IMR-90 (cell line): ENCODE results near the gene VARS2. TPM values are rescaled to one million over a fixed set of nuclear protein-coding genes. Genes with fewer than 3 reads are reported as not detected.

Source experiments
- ATAC-seq: fragments of 200-7000 bp; cut with Tn5 transposase; 2 replicates; pipeline ENCODE4 v1.9.1; 2020; ENCODE audit warnings: low read depth, mild to moderate bottlenecking, moderate library complexity
- BruUV-seq: library from RNA; stranded (reverse); fragments of 400-500 nt; replicated peaks from 2 replicates; lab custom pipeline; 2021; lab: Mats Ljungman, UMichigan
- CTCF ChIA-PET: fragments of 300-600 bp; formaldehyde crosslinking; extraction: SDS; loops from one replicate; lab custom pipeline; 2021; ENCODE audit warnings: antibody characterized with exemption; lab: Yijun Ruan, JAX
- POLR2A ChIA-PET: fragments of 300-600 bp; sonication (Branson Sonifier 250); formaldehyde crosslinking; loops from one replicate; lab custom pipeline; 2022; ENCODE audit warnings: antibody characterized with exemption; ENCODE audit not compliant: unreplicated experiment; lab: Charles Lee
- DNase-seq: peaks from one replicate; pipeline ENCODE4 v3.0.0; 2013
- H2AFZ ChIP-seq: replicated peaks from 2 replicates; pipeline ENCODE3; 2013; ENCODE audit warnings: low read length, mild to moderate bottlenecking; ENCODE audit not compliant: poor library complexity
- H2AK5ac ChIP-seq: 2 replicates; pipeline ENCODE4 v1.6.1; 2013; ENCODE audit warnings: low read depth, low read length, inconsistent platforms
- H2AK9ac ChIP-seq: replicated peaks from 2 replicates; pipeline ENCODE3; 2013; ENCODE audit warnings: mild to moderate bottlenecking, low read depth, low read length, moderate library complexity; ENCODE audit not compliant: poor library complexity
- H2BK120ac ChIP-seq: 2 replicates; pipeline ENCODE4 v1.6.1; 2013; ENCODE audit warnings: low read depth, low read length, inconsistent platforms
- H2BK15ac ChIP-seq: 3 replicates; pipeline ENCODE4 v1.6.1; 2013; ENCODE audit warnings: low read depth, low read length, inconsistent platforms
- H2BK20ac ChIP-seq: 2 replicates; pipeline ENCODE4 v1.6.1; 2013; ENCODE audit warnings: low read depth, mild to moderate bottlenecking, inconsistent platforms, low read length, moderate library complexity
- H2BK5ac ChIP-seq: 2 replicates; pipeline ENCODE4 v1.6.1; 2013; ENCODE audit warnings: mild to moderate bottlenecking, low read depth, low read length, inconsistent platforms; ENCODE audit not compliant: poor library complexity, severe bottlenecking
- H3K14ac ChIP-seq: replicated peaks from 2 replicates; pipeline ENCODE4 v1.6.1; 2013; ENCODE audit warnings: low read depth, low read length, inconsistent platforms
- H3K18ac ChIP-seq: 2 replicates; pipeline ENCODE4 v1.6.1; 2013; ENCODE audit warnings: low read depth, low read length, control low read depth
- H3K23ac ChIP-seq: 2 replicates; pipeline ENCODE4 v1.6.1; 2013; ENCODE audit warnings: low read depth, low read length, inconsistent platforms
- H3K27ac ChIP-seq: 2 replicates; pipeline ENCODE4 v1.5.1; 2013; ENCODE audit warnings: mild to moderate bottlenecking, control low read depth, low read length; ENCODE audit not compliant: insufficient read depth
- H3K27me3 ChIP-seq: 2 replicates; pipeline ENCODE4 v1.6.1; 2013; ENCODE audit warnings: low read length; ENCODE audit not compliant: control insufficient read depth, insufficient read depth
- H3K36me3 ChIP-seq: 2 replicates; pipeline ENCODE4 v1.6.1; 2013; ENCODE audit warnings: low read length, mixed read lengths; ENCODE audit not compliant: control insufficient read depth, insufficient read depth
- H3K4ac ChIP-seq: 2 replicates; pipeline ENCODE4 v1.6.1; 2013; ENCODE audit warnings: low read depth, low read length, inconsistent platforms
- H3K4me1 ChIP-seq: 2 replicates; pipeline ENCODE4 v1.6.1; 2013; ENCODE audit warnings: low read length, mixed read lengths; ENCODE audit not compliant: control insufficient read depth, insufficient read depth
- H3K4me2 ChIP-seq: 2 replicates; pipeline ENCODE4 v1.6.1; 2013; ENCODE audit warnings: low read depth, mild to moderate bottlenecking, control low read depth, low read length, moderate library complexity
- H3K4me3 ChIP-seq: 2 replicates; pipeline ENCODE4 v1.5.1; 2013; ENCODE audit warnings: low read depth, mild to moderate bottlenecking, control low read depth, low read length, moderate library complexity; ENCODE audit not compliant: insufficient read depth
- H3K56ac ChIP-seq: 2 replicates; pipeline ENCODE4 v1.6.1; 2013; ENCODE audit warnings: low read length, inconsistent platforms; ENCODE audit not compliant: insufficient read depth; ENCODE audit errors: extremely low read depth
- H3K79me1 ChIP-seq, 2 experiments: 2 replicates each; pipeline ENCODE4 v1.6.1; 2013; ENCODE audit warnings: low read length in 2 of 2, inconsistent platforms in 1 of 2, low read depth in 1 of 2
- H3K9ac ChIP-seq: 2 replicates; pipeline ENCODE4 v1.6.1; 2013; ENCODE audit warnings: low read depth, low read length, control low read depth
- H3K9me1 ChIP-seq: 2 replicates; pipeline ENCODE4 v1.6.1; 2013; ENCODE audit warnings: low read length, inconsistent platforms; ENCODE audit not compliant: insufficient read depth
- H3K9me3 ChIP-seq: 2 replicates; pipeline ENCODE4 v1.6.1; 2013; ENCODE audit warnings: low read length; ENCODE audit not compliant: control insufficient read depth, insufficient read depth
- H4K20me1 ChIP-seq: 2 replicates; pipeline ENCODE4 v1.6.1; 2013; ENCODE audit warnings: low read length, inconsistent platforms; ENCODE audit not compliant: insufficient read depth
- H4K5ac ChIP-seq: 2 replicates; pipeline ENCODE4 v1.6.1; 2013; ENCODE audit warnings: mild to moderate bottlenecking, low read depth, low read length, control low read depth
- H4K8ac ChIP-seq, 2 experiments: 2 replicates each; pipeline ENCODE4 v1.6.1; 2013; ENCODE audit warnings: low read depth in 2 of 2, low read length in 2 of 2, control low read depth in 1 of 2, inconsistent platforms in 1 of 2
- H4K91ac ChIP-seq: 2 replicates; pipeline ENCODE4 v1.6.1; 2013; ENCODE audit warnings: low read depth, low read length, inconsistent platforms; ENCODE audit not compliant: insufficient read depth
- BHLHE40 ChIP-seq: fragments of 150-350 bp; IDR thresholded peaks from 2 replicates; pipeline ENCODE4 v1.6.1; 2016; ENCODE audit warnings: mild to moderate bottlenecking, low read depth, low read length
- CEBPB ChIP-seq: IDR thresholded peaks from 2 replicates; pipeline ENCODE4 v1.6.1; 2012; ENCODE audit warnings: low read depth, low read length, improper control_type of control experiment
- CHD1 ChIP-seq: IDR thresholded peaks from 2 replicates; pipeline ENCODE4 v1.6.1; 2012; ENCODE audit warnings: low read depth, low read length, improper control_type of control experiment
- CTCF ChIP-seq: conservative IDR thresholded peaks from 2 replicates; pipeline ENCODE4 v1.5.1; 2012; ENCODE audit warnings: mild to moderate bottlenecking, low read depth, low read length, improper control_type of control experiment
- ELK1 ChIP-seq: fragments of 150-350 bp; IDR thresholded peaks from 2 replicates; pipeline ENCODE4 v1.6.1; 2016; ENCODE audit warnings: low read depth, mild to moderate bottlenecking, low read length, moderate library complexity, borderline replicate concordance
- FOS ChIP-seq: fragments of 150-350 bp; IDR thresholded peaks from 2 replicates; pipeline ENCODE4 v1.6.1; 2016; ENCODE audit warnings: low read depth, low read length
- MAFK ChIP-seq: IDR thresholded peaks from 2 replicates; pipeline ENCODE4 v1.6.1; 2012; ENCODE audit warnings: low read depth, low read length, improper control_type of control experiment
- NFE2L2 ChIP-seq: fragments of 150-350 bp; IDR thresholded peaks from 2 replicates; pipeline ENCODE4 v1.6.1; 2016; ENCODE audit warnings: low read depth, mild to moderate bottlenecking, low read length
- POLR2A ChIP-seq: IDR thresholded peaks from 2 replicates; pipeline ENCODE4 v1.6.1; 2012; ENCODE audit warnings: mild to moderate bottlenecking, low read depth, low read length
- RCOR1 ChIP-seq: IDR thresholded peaks from 2 replicates; pipeline ENCODE4 v1.6.1; 2012; ENCODE audit warnings: mild to moderate bottlenecking, low read length, improper control_type of control experiment; ENCODE audit not compliant: insufficient replicate concordance
- RFX5 ChIP-seq: IDR thresholded peaks from 2 replicates; pipeline ENCODE4 v1.8.0; 2012; ENCODE audit warnings: low read depth, mild to moderate bottlenecking, low read length, moderate library complexity
- SMC3 ChIP-seq: fragments of 150-350 bp; IDR thresholded peaks from 2 replicates; pipeline ENCODE4 v1.6.1; 2016; ENCODE audit warnings: low read depth, mild to moderate bottlenecking, antibody characterized with exemption, low read length, moderate library complexity
- USF2 ChIP-seq: fragments of 150-350 bp; IDR thresholded peaks from 2 replicates; pipeline ENCODE4 v1.6.1; 2017; ENCODE audit warnings: mild to moderate bottlenecking, antibody characterized with exemption, low read length, low read depth
- WGBS, 2 experiments: methylation state at CpG; one replicate each; pipeline versions ENCODE4 v1.1.5 to v1.1.7; 2013; ENCODE audit warnings: missing lambda C conversion rate in 2 of 2; ENCODE audit not compliant: insufficient read length in 1 of 2; ENCODE audit errors: extremely low coverage in 2 of 2; 5-methylcytosine and 5-hydroxymethylcytosine counted together
- dilution Hi-C: fragments of 300-500 bp; cut with HindIII; formaldehyde crosslinking; loops from one replicate; pipeline ENCODE4 v1.14.3; 2018; ENCODE audit warnings: low sequenced_read_pairs; ENCODE audit not compliant: unreplicated experiment
- in situ Hi-C: fragments of 300-500 bp; cut with MboI; formaldehyde crosslinking; loops from 3 replicates; pipeline ENCODE4 v1.14.3; 2019; ENCODE audit warnings: low sequenced_read_pairs, inconsistent platforms, mixed read lengths
- intact Hi-C: fragments of 100-400 bp; cut with micrococcal nuclease; formaldehyde crosslinking; loops from 2 replicates; pipeline ENCODE4 v1.10.0; 2022
- polyA plus RNA-seq, 3 experiments: library from polyadenylated mRNA; depleted of rRNA; stranded (reverse); fragments of >200 nt; gene quantifications; 2 replicates each; pipeline ENCODE4 v1.2.3, GENCODE V29; 2012; ENCODE audit warnings: low replicate concordance in 1 of 3
- total RNA-seq: library from RNA; depleted of rRNA; stranded (reverse); fragments of >200 nt; gene quantifications from 2 replicates; pipeline ENCODE4 v1.2.3, GENCODE V29; 2012

VARS2 gene
- total and polyA plus RNA-seq, 2 of the 4 experiments (the other 2 are of a cell fraction) = 7.2 to 14.0 TPM

- ATAC-seq (no peak), DNase-seq (no peak)
- Histone ChIP-seq H3K36me3 (peaks cover 35% of the 10 kb centered on the region), H3K79me1 (peaks cover 25 to 57% of the 10 kb centered on the region in 2 experiments), H3K9ac (no peak overlapping the region), H3K14ac (no peak overlapping the region), H3K23ac (no peak overlapping the region), H3K9me3 (no peaks in the 10 kb centered on the region), H3K27ac (no peak overlapping the region), H3K4me3 (no peak overlapping the region), H3K27me3 (no peaks in the 10 kb centered on the region), H2BK20ac (no peak overlapping the region), H2BK5ac (peak overlapping the region; percentile 0), H3K9me1 (peaks cover 9% of the 10 kb centered on the region; the same call in 1 of the 2 replicates), H3K4ac (no peak overlapping the region), H2AK5ac (peak overlapping the region; percentile 70; the same call in 1 of the 2 replicates), H4K8ac (no peak overlapping the region), H2AFZ (no peak overlapping the region), H3K4me1 (peaks cover 23% of the 10 kb centered on the region), H3K56ac (no peak overlapping the region), H4K20me1 (no peaks in the 10 kb centered on the region; the same call in 1 of the 2 replicates), H3K4me2 (no peak overlapping the region), H2AK9ac (peak overlapping the region; percentile 18), H3K18ac (no peak overlapping the region), H2BK120ac (no peak overlapping the region; the same call in 1 of the 2 replicates), H4K5ac (no peak overlapping the region), H2BK15ac (no peak overlapping the region), H4K91ac (no peak overlapping the region)
- 100% methylated on average over 2 of the region's 18 CpGs; no CpG with 5 or more reads in 1 of the 2 experiments for WGBS, 2 experiments
- ChIA-PET CTCF (no interaction called here), POLR2A (interaction anchor here (0.7 kb wide), 1 partner anchor 147 kb away, joined by 4 read pairs; no protein-coding TSS in a partner anchor)
- no peak for TF ChIP-seq MAFK
- no peak for TF ChIP-seq RCOR1
- no peak for TF ChIP-seq POLR2A
- no peak for TF ChIP-seq CTCF
- TF ChIP-seq ELK1 = no peak
- TF ChIP-seq CHD1 = no peak
- TF ChIP-seq NFE2L2 = no peak
- no peak for TF ChIP-seq SMC3
- TF ChIP-seq FOS = no peak
- TF ChIP-seq CEBPB = no peak
- TF ChIP-seq USF2 = no peak
- no peak for TF ChIP-seq BHLHE40
- TF ChIP-seq RFX5 = no peak
- intact Hi-C loops (no loop called here), dilution Hi-C loops (no loop called here), in situ Hi-C loops (no loop called here)
- no TSS peak for BruUV-seq
Observed at GRCh38 chr6:30888816-30889495, 25.1 kb upstream of the VARS2 start.
